A673 (cell line): ENCODE measurements around the gene SYNGR1.
"Not testable (repeated sequence)": the region's sequence is repeated elsewhere in the genome, so short reads cannot be mapped to it uniquely, and the experiment has no call there.

ENCODE experiments used
- CTCF ChIP-seq: fragments of 300-800, 200-600 bp; sonication (generic); conservative IDR thresholded peaks from 2 replicates; pipeline ENCODE4 v1.5.1; 2017; ENCODE audit warnings: low read depth, mild to moderate bottlenecking, antibody characterized with exemption, low read length, moderate library complexity, mixed read lengths
- EZH2 ChIP-seq: fragments of 200-600 bp; sonication (generic); IDR thresholded peaks from 2 replicates; pipeline ENCODE4 v1.6.1; 2017; ENCODE audit warnings: borderline replicate concordance, low read depth, mild to moderate bottlenecking, mixed read lengths, antibody characterized with exemption, low read length; ENCODE audit not compliant: poor library complexity, severe bottlenecking

GRCh38 chr22:39411828-39412365, 62.1 kb downstream of the SYNGR1 start:
- TF ChIP-seq CTCF, EZH2: not testable (repeated sequence)
